Endothelial cell of umbilical vein (primary cell): ENCODE results near the gene XRN2.

Experiments used
- EZH2 ChIP-seq: IDR thresholded peaks from 2 replicates; pipeline ENCODE4 v1.6.1; 2012; ENCODE audit warnings: borderline replicate concordance, low read depth, mild to moderate bottlenecking, moderate library complexity, low read length, inconsistent platforms; ENCODE audit not compliant: severe bottlenecking
- MYC ChIP-seq: IDR thresholded peaks from one replicate; pipeline ENCODE4 v1.6.1; 2011; ENCODE audit warnings: mild to moderate bottlenecking, low read depth, low read length
- POLR2A ChIP-seq: IDR thresholded peaks from 2 replicates; pipeline ENCODE4 v1.6.1; 2012; ENCODE audit warnings: low read depth, mild to moderate bottlenecking, control low read depth, low read length
- POLR2AphosphoS5 ChIP-seq: IDR thresholded peaks from 2 replicates; pipeline ENCODE4 v1.6.1; 2012; ENCODE audit warnings: low read depth, mild to moderate bottlenecking, control low read depth, low read length, moderate library complexity; ENCODE audit not compliant: insufficient read depth
- TF ChIP-seq, protein P1 (sequence below), 2 donors: IDR thresholded peaks; 1 replicate in 1 of 2; 2 replicates in 1 of 2; pipeline ENCODE4 v1.5.1; 2011; ENCODE audit warnings: low read length in 2 of 2, mild to moderate bottlenecking in 2 of 2, moderate library complexity in 2 of 2, control low read depth in 1 of 2, inconsistent platforms in 1 of 2, low read depth in 1 of 2; ENCODE audit not compliant: insufficient read depth in 1 of 2; ENCODE audit errors: extremely low read depth in 1 of 2
- TF ChIP-seq, protein P2 (sequence below): IDR thresholded peaks from 2 replicates; pipeline ENCODE4 v1.6.1; 2011; ENCODE audit not compliant: insufficient read depth, insufficient read length

DNA sequence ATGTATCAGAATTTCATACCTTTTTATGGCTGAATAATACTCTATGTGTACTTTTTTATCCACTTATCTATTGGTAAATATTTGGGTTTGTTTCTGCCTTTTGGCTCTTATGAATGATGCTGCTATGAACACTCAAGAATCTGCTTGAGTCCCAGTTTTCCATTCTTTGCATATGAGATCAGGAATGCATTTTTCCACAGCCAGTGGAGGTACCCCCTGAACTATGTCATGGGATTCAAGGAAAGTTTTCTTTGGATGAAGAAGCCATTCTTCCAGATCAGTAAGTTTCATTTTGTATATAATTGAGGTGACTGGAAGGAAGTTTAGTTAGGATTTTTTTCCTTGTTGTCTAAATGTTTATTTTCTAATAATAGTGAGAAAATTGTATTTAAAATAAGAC is 53.3 kb downstream of the XRN2 start:
- TF ChIP-seq POLR2AphosphoS5 (no peak), EZH2 (no peak), MYC (no peak), POLR2A (no peak)
- TF ChIP-seq, protein P1, sequence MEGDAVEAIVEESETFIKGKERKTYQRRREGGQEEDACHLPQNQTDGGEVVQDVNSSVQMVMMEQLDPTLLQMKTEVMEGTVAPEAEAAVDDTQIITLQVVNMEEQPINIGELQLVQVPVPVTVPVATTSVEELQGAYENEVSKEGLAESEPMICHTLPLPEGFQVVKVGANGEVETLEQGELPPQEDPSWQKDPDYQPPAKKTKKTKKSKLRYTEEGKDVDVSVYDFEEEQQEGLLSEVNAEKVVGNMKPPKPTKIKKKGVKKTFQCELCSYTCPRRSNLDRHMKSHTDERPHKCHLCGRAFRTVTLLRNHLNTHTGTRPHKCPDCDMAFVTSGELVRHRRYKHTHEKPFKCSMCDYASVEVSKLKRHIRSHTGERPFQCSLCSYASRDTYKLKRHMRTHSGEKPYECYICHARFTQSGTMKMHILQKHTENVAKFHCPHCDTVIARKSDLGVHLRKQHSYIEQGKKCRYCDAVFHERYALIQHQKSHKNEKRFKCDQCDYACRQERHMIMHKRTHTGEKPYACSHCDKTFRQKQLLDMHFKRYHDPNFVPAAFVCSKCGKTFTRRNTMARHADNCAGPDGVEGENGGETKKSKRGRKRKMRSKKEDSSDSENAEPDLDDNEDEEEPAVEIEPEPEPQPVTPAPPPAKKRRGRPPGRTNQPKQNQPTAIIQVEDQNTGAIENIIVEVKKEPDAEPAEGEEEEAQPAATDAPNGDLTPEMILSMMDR (IDR thresholded peaks at IDR 0.05; ENCODE audit: extremely low read depth in 1 of 2, insufficient read depth in 1 of 2, low read depth in 1 of 2, low read length in 2 of 2), result no peak
- TF ChIP-seq, protein P2, sequence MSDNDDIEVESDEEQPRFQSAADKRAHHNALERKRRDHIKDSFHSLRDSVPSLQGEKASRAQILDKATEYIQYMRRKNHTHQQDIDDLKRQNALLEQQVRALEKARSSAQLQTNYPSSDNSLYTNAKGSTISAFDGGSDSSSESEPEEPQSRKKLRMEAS, result no peak
